ENCODE data around the gene MTIF3. TPM values are rescaled to one million over a fixed set of nuclear protein-coding genes. Genes with fewer than 3 reads are reported as not detected.

The MTIF3 gene
- total RNA-seq, 1 experiment from 2014 or later, result 31.6 TPM

DNA sequence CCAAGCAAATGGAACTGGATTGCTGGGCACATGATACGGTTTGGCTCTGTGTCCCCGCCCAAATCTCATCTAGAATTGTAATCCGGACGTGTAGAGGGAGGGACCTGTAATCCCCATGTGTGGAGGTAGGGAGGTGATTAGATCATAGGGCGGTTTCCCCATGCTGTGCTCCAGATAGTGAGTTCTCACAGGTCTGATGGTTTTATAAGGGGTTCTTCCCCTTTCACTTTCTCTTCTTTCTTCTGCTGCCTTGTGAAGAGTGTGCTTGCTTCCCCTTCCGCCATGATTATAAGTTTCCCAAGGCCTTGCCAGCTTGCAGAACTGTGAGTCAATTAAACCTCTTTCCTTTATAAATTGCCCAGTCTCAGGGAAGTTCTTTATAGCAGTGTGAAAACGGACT is 32.6 kb upstream of the MTIF3 start:
- DNase-seq, result no peak
- Histone ChIP-seq H3K9ac (ENCODE audit: extremely low read depth, insufficient read length, low read length) (no peak overlapping the region), H2BK20ac (ENCODE audit: low read depth, low read length, poor library complexity, severe bottlenecking) (no peak overlapping the region), H3K56ac (ENCODE audit: insufficient read length, low read depth, low read length) (no peak overlapping the region), H3K18ac (ENCODE audit: insufficient read length, low read depth, low read length) (no peak overlapping the region), H3K4ac (ENCODE audit: low read depth, low read length) (no peak overlapping the region), H3K4me2 (ENCODE audit: insufficient read depth, insufficient read length, low read length) (no peak overlapping the region), H4K8ac (replicated peaks; ENCODE audit: insufficient read length, low read depth, low read length) (no peak overlapping the region), H2BK5ac (ENCODE audit: insufficient read length, low read length) (no peak overlapping the region), H3K27me3 (ENCODE audit: insufficient read depth, low read length) (no peaks in the 10 kb centered on the region), H3K4me1 (ENCODE audit: insufficient read depth, low read length) (no peaks in the 10 kb centered on the region), H4K5ac (ENCODE audit: insufficient read length, low read depth, low read length) (no peak overlapping the region), H3K14ac (ENCODE audit: insufficient read depth, low read length) (no peak overlapping the region), H2BK12ac (ENCODE audit: insufficient read length, low read depth, low read length) (no peak overlapping the region), H3K23ac (ENCODE audit: insufficient read length, low read depth, low read length) (no peak overlapping the region), H3T11ph (ENCODE audit: low read length) (no peak overlapping the region), H2AK5ac (ENCODE audit: insufficient read length, low read length) (no peak overlapping the region), H3K23me2 (ENCODE audit: insufficient read length, low read depth, low read length, poor library complexity, severe bottlenecking) (no peaks in the 10 kb centered on the region), H2AFZ (ENCODE audit: low read length) (no peak overlapping the region), H3K9me3 (ENCODE audit: control insufficient read depth, low read depth, low read length) (no peaks in the 10 kb centered on the region), H4K20me1 (ENCODE audit: control insufficient read depth, insufficient read depth, insufficient read length) (no peaks in the 10 kb centered on the region), H2BK120ac (ENCODE audit: low read depth, low read length, poor library complexity, severe bottlenecking) (no peak overlapping the region), H3K27ac (ENCODE audit: insufficient read length, low read depth, low read length) (no peak overlapping the region), H2BK15ac (ENCODE audit: low read depth, low read length) (no peak overlapping the region), H3K79me1 (ENCODE audit: insufficient read depth, low read depth, low read length, poor library complexity, severe bottlenecking) (no peaks in the 10 kb centered on the region), H4K91ac (ENCODE audit: insufficient read length, low read depth, low read length) (no peak overlapping the region), H3K79me2 (ENCODE audit: insufficient read depth, low read length) (no peaks in the 10 kb centered on the region)
- H3K9me3 Mint-ChIP-seq, result no peaks in the 10 kb centered on the region; a peak in 1 of 5 replicates
- TF ChIP-seq, protein P1, sequence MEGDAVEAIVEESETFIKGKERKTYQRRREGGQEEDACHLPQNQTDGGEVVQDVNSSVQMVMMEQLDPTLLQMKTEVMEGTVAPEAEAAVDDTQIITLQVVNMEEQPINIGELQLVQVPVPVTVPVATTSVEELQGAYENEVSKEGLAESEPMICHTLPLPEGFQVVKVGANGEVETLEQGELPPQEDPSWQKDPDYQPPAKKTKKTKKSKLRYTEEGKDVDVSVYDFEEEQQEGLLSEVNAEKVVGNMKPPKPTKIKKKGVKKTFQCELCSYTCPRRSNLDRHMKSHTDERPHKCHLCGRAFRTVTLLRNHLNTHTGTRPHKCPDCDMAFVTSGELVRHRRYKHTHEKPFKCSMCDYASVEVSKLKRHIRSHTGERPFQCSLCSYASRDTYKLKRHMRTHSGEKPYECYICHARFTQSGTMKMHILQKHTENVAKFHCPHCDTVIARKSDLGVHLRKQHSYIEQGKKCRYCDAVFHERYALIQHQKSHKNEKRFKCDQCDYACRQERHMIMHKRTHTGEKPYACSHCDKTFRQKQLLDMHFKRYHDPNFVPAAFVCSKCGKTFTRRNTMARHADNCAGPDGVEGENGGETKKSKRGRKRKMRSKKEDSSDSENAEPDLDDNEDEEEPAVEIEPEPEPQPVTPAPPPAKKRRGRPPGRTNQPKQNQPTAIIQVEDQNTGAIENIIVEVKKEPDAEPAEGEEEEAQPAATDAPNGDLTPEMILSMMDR (conservative IDR thresholded peaks at IDR 0.05), result no peak
- no peaks in the 10 kb centered on the region for H3K36me3 Mint-ChIP-seq (ENCODE audit: insufficient read depth in 1 of 3, low read depth in 3 of 3)
- H3K27me3 Mint-ChIP-seq (ENCODE audit: low read depth), result peaks cover 15% of the 10 kb centered on the region
- H3K4me3 Mint-ChIP-seq, result no peak overlapping the region
- H3K27ac Mint-ChIP-seq, result no peak overlapping the region
- no CpG with 5 or more reads among the region's 7 CpGs for WGBS (ENCODE audit: extremely low coverage, insufficient read length, low lambda C conversion rate)
- H3K4me1 Mint-ChIP-seq, result peaks cover 4% of the 10 kb centered on the region in 2 experiments

Data from H9 (cell line).